Skeletal muscle tissue (tissue), 4 donors: ENCODE results near the gene VPS8. TPM values are rescaled to one million over a fixed set of nuclear protein-coding genes. Genes with fewer than 3 reads are reported as not detected.
"Not testable (repeated sequence)": the region's sequence is repeated elsewhere in the genome, so short reads cannot be mapped to it uniquely, and the experiment has no call there.

ENCODE experiments used
- H3K27ac ChIP-seq: one replicate; pipeline ENCODE4 v1.7.0; 2013; ENCODE audit warnings: mild to moderate bottlenecking, low read depth, low read length, inconsistent platforms
- H3K27me3 ChIP-seq, 3 donors: one replicate each; pipeline ENCODE4 v1.7.0; 2013; ENCODE audit warnings: low read length in 3 of 3; ENCODE audit not compliant: control insufficient read depth in 3 of 3, insufficient read depth in 3 of 3
- H3K36me3 ChIP-seq, 3 donors: one replicate each; pipeline ENCODE4 v1.7.0; 2013; ENCODE audit warnings: low read length in 3 of 3; ENCODE audit not compliant: control insufficient read depth in 3 of 3, insufficient read depth in 3 of 3
- H3K4me1 ChIP-seq, 3 donors: one replicate each; pipeline ENCODE4 v1.7.0; 2013; ENCODE audit warnings: low read length in 3 of 3, mild to moderate bottlenecking in 3 of 3; ENCODE audit not compliant: control insufficient read depth in 3 of 3, insufficient read depth in 3 of 3
- H3K4me3 ChIP-seq, 3 donors: one replicate each; pipeline ENCODE4 v1.7.0; 2013; ENCODE audit warnings: low read length in 3 of 3
- H3K9ac ChIP-seq, 3 donors: one replicate each; pipeline ENCODE4 v1.7.0; 2013; ENCODE audit warnings: low read length in 3 of 3, mild to moderate bottlenecking in 3 of 3, moderate library complexity in 2 of 3, low read depth in 1 of 3
- H3K9me3 ChIP-seq, 3 donors: one replicate each; pipeline ENCODE4 v1.7.0; 2013; ENCODE audit warnings: low read length in 3 of 3; ENCODE audit not compliant: control insufficient read depth in 3 of 3
- total RNA-seq: library from RNA; depleted of rRNA; stranded (reverse); fragments of >200 nt; gene quantifications from one replicate; pipeline ENCODE4 v1.2.3, GENCODE V29; 2014
- donor health status: Osteomylitis.

The VPS8 gene
- total RNA-seq, 1 donor from 2014 or later = 316 TPM

GRCh38 chr3:184952671-184953070 lies 140.7 kb downstream of the VPS8 start:
- no peaks in the 10 kb centered on the region for H3K9me3 ChIP-seq
- peaks cover 6 to 14% (median 9%) of the 10 kb centered on the region in 3 donors for H3K36me3 ChIP-seq
- no peak overlapping the region for H3K27ac ChIP-seq
- no peaks in the 10 kb centered on the region for H3K4me1 ChIP-seq
- no peaks in the 10 kb centered on the region for H3K27me3 ChIP-seq
- H3K4me3 ChIP-seq = no peak overlapping the region
- H3K9ac ChIP-seq = no peak overlapping the region

GRCh38 chr3:184953401-184953800 lies 141.4 kb downstream of the VPS8 start:
- H3K9ac ChIP-seq = no peak overlapping the region
- H3K9me3 ChIP-seq = no peaks in the 10 kb centered on the region
- no peak overlapping the region for H3K4me3 ChIP-seq
- no peaks in the 10 kb centered on the region for H3K4me1 ChIP-seq
- H3K27ac ChIP-seq = no peak overlapping the region
- H3K27me3 ChIP-seq = no peaks in the 10 kb centered on the region
- peaks cover 13 to 21% (median 16%) of the 10 kb centered on the region in 3 donors for H3K36me3 ChIP-seq

- Histone ChIP-seq H3K9me3 (no peaks in the 10 kb centered on the region), H3K27ac (no peak overlapping the region), H3K36me3 (peaks cover 13 to 22% (median 15%) of the 10 kb centered on the region in 3 donors), H3K27me3 (no peaks in the 10 kb centered on the region), H3K9ac (no peak overlapping the region), H3K4me1 (no peaks in the 10 kb centered on the region), H3K4me3 (no peak overlapping the region)
Measured at GRCh38 chr3:184954251-184954650, 142.3 kb downstream of the VPS8 start.

- peaks cover 12 to 22% (median 13%) of the 10 kb centered on the region in 3 donors for H3K36me3 ChIP-seq
- not testable (repeated sequence) for H3K9me3 ChIP-seq, H3K4me1 ChIP-seq, H3K27ac ChIP-seq, H3K9ac ChIP-seq, H3K27me3 ChIP-seq, H3K4me3 ChIP-seq
Measured at GRCh38 chr3:184954851-184955250, 142.9 kb downstream of the VPS8 start.

GRCh38 chr3:184965639-184966430 lies 153.9 kb downstream of the VPS8 start:
- no peak overlapping the region for H3K27ac ChIP-seq
- H3K27me3 ChIP-seq = no peaks in the 10 kb centered on the region
- H3K9me3 ChIP-seq = no peaks in the 10 kb centered on the region
- no peaks in the 10 kb centered on the region for H3K4me1 ChIP-seq
- H3K4me3 ChIP-seq = no peak overlapping the region
- peaks cover 13 to 28% (median 15%) of the 10 kb centered on the region in 3 donors for H3K36me3 ChIP-seq
- no peak overlapping the region for H3K9ac ChIP-seq

- no peaks in the 10 kb centered on the region for H3K9me3 ChIP-seq
- no peaks in the 10 kb centered on the region for H3K27me3 ChIP-seq
- no peak overlapping the region for H3K9ac ChIP-seq
- H3K36me3 ChIP-seq = peaks cover 21 to 38% (median 24%) of the 10 kb centered on the region in 3 donors
- H3K27ac ChIP-seq = no peak overlapping the region
- no peak overlapping the region for H3K4me3 ChIP-seq
- no peaks in the 10 kb centered on the region for H3K4me1 ChIP-seq
Measured at GRCh38 chr3:184968115-184968514, 156.1 kb downstream of the VPS8 start.

GRCh38 chr3:184970186-184970585 lies 158.2 kb downstream of the VPS8 start:
- Histone ChIP-seq H3K9ac (no peak overlapping the region), H3K27ac (no peak overlapping the region), H3K4me1 (no peaks in the 10 kb centered on the region), H3K4me3 (no peak overlapping the region), H3K27me3 (no peaks in the 10 kb centered on the region), H3K9me3 (no peaks in the 10 kb centered on the region), H3K36me3 (peaks cover 16 to 33% (median 22%) of the 10 kb centered on the region in 3 donors)

GRCh38 chr3:184977796-184978195 lies 165.8 kb downstream of the VPS8 start:
- Histone ChIP-seq H3K36me3 (peaks cover 0 to 6% (median 1%) of the 10 kb centered on the region in 3 donors), H3K27me3 (no peaks in the 10 kb centered on the region), H3K4me1 (peaks cover 3 to 5% (median 4%) of the 10 kb centered on the region in 3 donors), H3K9ac (no peak overlapping the region), H3K9me3 (no peaks in the 10 kb centered on the region), H3K27ac (no peak overlapping the region), H3K4me3 (no peak overlapping the region)

GRCh38 chr3:184981071-184981470 lies 169.1 kb downstream of the VPS8 start:
- H3K27ac ChIP-seq = no peak overlapping the region

GRCh38 chr3:184982076-184982475 lies 170.1 kb downstream of the VPS8 start:
- Histone ChIP-seq H3K27me3 (no peaks in the 10 kb centered on the region), H3K36me3 (peaks cover 3 to 12% (median 12%) of the 10 kb centered on the region in 3 donors), H3K4me3 (no peak overlapping the region), H3K9ac (no peak overlapping the region), H3K9me3 (no peaks in the 10 kb centered on the region), H3K27ac (no peak overlapping the region), H3K4me1 (peaks cover 3 to 5% (median 4%) of the 10 kb centered on the region in 3 donors)

More at GRCh38 chr3:184981071-184981470, 169.1 kb downstream of the VPS8 start:
- Histone ChIP-seq H3K4me1 (peaks cover 3 to 5% (median 4%) of the 10 kb centered on the region in 3 donors), H3K9me3 (no peaks in the 10 kb centered on the region), H3K9ac (no peak overlapping the region), H3K4me3 (no peak overlapping the region), H3K27me3 (no peaks in the 10 kb centered on the region), H3K36me3 (peaks cover 3 to 6% (median 6%) of the 10 kb centered on the region in 3 donors)
